HG03060 (cell line): Measurements from ENCODE around the gene FRAT2.

ENCODE experiments used
- ATAC-seq: cut with Tn5 transposase; IDR thresholded peaks from one replicate; pipeline ENCODE4 v1.9.1; 2021; ENCODE audit warnings: low read depth, moderate number of reproducible peaks; ENCODE audit not compliant: unreplicated experiment

Gene FRAT2

DNA sequence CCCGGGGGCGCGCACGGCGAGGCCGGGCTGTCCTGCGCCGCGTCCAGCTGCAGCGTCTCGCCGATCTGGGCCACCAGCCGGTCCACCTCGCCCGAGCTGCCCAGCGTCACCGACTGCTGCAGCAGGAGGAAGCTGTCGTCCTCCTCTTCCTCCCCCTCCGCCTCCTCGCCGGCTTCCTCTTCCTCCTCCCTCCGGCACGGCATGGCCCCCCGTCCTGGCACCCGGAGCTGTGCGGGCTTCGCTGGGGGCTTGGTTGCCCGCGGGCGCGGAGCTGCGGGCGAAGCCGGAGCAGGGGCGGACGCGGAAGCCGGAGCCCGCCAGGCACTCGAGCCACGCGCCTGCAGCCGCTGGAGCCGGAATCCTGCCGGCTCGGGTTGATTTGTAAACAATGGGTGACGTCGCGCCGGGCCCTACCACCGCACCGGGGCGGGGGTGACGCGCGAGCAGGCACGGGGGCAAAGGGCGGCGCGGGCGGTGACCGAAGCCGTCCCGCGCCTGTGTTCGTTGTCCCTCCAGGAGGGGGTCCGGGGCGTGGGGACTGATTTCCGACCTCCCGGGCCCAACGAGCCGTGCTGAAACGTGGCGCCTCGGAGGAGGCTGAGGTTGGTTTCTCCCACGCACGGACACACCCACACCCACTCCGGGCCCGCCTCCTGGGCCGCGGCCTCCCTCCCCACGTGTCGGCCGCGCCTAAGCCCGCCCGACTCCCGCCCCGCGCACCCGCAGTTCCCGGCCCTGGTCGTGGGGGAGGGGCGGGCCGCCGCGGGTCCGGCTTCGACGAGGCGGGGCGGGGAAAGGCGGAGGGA, at the start of gene FRAT2:
FRAT2 (minus strand) TSS at position 360 of the 806 bp plus-strand sequence; CDS start at position 203, 157 bp downstream.
- peak; percentile 46 for ATAC-seq

- ATAC-seq: no peak
Observed at GRCh38 chr10:97384156-97384555, 49.6 kb upstream of the FRAT2 start.

- no peak for ATAC-seq
Observed at GRCh38 chr10:97383159-97383558, 48.6 kb upstream of the FRAT2 start.

- no peak for ATAC-seq
Observed at GRCh38 chr10:97381626-97382025, 47.1 kb upstream of the FRAT2 start.

- ATAC-seq: no peak
Observed at GRCh38 chr10:97380516-97380915, 46.0 kb upstream of the FRAT2 start.

- ATAC-seq: no peak
Observed at GRCh38 chr10:97378933-97379921, 44.7 kb upstream of the FRAT2 start.

- ATAC-seq: no peak
Observed at GRCh38 chr10:97376413-97376812, 41.9 kb upstream of the FRAT2 start.

GRCh38 chr10:97373456-97373855, 38.9 kb upstream of the FRAT2 start:
- ATAC-seq: no peak

GRCh38 chr10:97372233-97372875, 37.8 kb upstream of the FRAT2 start:
- no peak for ATAC-seq

DNA sequence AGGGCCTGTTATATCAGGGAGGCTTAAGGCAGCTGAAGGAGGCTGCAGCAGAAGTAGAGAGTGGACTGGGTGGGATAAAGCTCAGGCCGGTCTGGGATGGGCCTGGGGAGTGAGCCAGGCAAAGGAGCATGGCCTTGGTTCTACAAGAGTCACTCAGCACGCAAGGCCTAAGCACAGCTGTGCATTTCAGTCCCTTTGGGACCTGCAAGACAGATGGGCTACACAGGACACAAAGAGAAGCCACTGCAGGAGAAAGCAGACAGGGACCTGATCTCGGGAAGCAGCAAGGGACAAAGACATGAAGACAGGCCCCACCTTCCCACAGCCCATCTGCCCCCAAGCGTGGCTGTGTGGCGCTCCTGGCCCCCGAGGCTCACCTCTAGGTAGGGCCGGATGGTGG, 37.2 kb upstream of the FRAT2 start:
- ATAC-seq: no peak

DNA sequence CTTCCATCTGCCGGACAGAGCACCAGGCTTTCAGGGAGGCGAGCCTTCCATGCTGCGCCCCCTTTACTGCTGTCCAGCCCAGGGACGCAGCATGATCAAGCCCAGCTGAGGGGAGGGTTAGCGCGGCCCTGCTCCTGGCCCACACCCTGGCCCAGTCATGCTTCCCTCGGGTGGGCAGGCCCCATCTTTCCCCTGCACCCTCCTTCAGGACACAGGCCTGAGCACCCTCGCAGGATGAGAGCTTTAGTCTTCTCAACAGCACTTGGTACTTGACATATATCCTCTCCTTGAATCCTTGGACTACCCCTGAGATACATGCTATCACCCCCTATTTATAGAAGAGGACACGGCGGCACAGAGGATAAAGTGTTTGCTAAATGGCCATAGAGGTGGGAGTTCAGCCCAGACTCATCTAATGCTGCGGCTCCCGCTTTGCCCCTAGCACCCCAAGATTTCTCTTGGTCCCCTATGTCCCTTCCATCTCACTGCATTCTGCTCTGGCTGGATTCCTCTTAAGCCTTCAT, 32.7 kb upstream of the FRAT2 start:
- ATAC-seq: no peak

- no peak for ATAC-seq
Observed at GRCh38 chr10:97366572-97366971, 32.0 kb upstream of the FRAT2 start.

GRCh38 chr10:97365761-97366351, 31.3 kb upstream of the FRAT2 start:
- no peak for ATAC-seq

- ATAC-seq: no peak
Observed at GRCh38 chr10:97363071-97363470, 28.5 kb upstream of the FRAT2 start.

- no peak for ATAC-seq
Observed at GRCh38 chr10:97362310-97363033, 27.9 kb upstream of the FRAT2 start.

- ATAC-seq: no peak
Observed at GRCh38 chr10:97361537-97361901, 27.0 kb upstream of the FRAT2 start.

- no peak for ATAC-seq
Observed at GRCh38 chr10:97360705-97361536, 26.4 kb upstream of the FRAT2 start.

DNA sequence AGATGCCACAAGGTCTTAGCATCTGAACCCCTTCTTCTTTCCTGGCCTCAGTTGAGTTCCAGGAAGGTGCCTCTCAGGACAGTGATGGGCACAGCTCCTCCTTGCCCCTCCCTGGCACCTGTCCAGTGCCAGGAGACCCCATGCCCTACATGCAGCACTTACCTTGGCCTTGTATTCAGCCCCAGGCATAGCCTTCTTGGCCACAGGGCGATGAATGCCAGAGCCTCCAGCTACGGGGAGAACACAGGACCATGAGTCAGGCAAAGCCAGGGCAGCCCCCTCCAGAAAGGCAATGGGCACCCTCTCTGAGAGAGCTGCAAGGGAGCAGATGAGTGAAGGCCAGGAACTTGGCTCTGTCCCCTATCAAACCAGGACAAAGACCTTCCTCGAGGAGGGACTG, 24.3 kb upstream of the FRAT2 start:
- ATAC-seq: no peak

DNA sequence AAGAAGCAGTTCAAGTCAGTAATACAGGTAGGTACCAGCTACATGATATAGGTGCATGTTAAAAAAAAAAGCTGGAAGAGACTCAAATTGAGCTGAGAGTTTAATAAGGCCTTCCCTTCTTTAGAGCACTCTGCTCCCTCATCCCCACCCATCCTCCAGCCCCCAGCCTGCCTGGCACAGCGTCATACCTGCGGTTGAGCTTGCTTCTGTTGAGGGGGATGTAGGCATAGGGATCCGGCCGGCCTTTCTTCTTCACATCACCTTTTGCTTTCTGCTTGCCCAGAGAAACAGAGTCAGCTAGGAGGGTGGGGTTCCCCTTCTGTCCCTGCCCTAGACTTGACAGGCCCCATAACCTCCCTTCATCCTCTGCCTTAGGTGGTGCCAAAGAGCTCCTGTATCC, 23.8 kb upstream of the FRAT2 start:
- no peak for ATAC-seq
